Activated T-cell treated with anti-CD3 and anti-CD28 coated beads, Interleukin-2, amount 50 U/mL, for 72 hours (primary cell): Measurements from ENCODE around the gene SRRM3. TPM values are rescaled to one million over a fixed set of nuclear protein-coding genes. Genes with fewer than 3 reads are reported as not detected.
"Not testable (repeated sequence)": the region's sequence is repeated elsewhere in the genome, so short reads cannot be mapped to it uniquely, and the experiment has no call there.

Experiments
- ATAC-seq, 2 donors: fragments of 150-1000 bp; cut with Tn5 transposase; replicated peaks in 1 of 2; 2 replicates each; pipeline ENCODE4 v1.10.0; 2021; ENCODE audit warnings: moderate library complexity in 2 of 2, mild to moderate bottlenecking in 1 of 2
- DNase-seq, 2 donors: peaks; one replicate each; pipeline ENCODE4 v3.0.0; 2021 to 2022; ENCODE audit warnings: mixed read lengths in 1 of 2
- H3K27ac Mint-ChIP-seq: one replicate; pipeline ENCODE4 v1.8.0; 2022; ENCODE audit warnings: mild to moderate bottlenecking, moderate library complexity, mixed read lengths
- H3K27me3 Mint-ChIP-seq: one replicate; pipeline ENCODE4 v1.8.0; 2022; ENCODE audit warnings: low read depth, mixed read lengths
- H3K36me3 Mint-ChIP-seq, 2 donors: one replicate each; pipeline ENCODE4 v1.8.0; 2022; ENCODE audit warnings: mixed read lengths in 2 of 2, mild to moderate bottlenecking in 1 of 2; ENCODE audit not compliant: insufficient read depth in 2 of 2
- H3K4me1 Mint-ChIP-seq: one replicate; pipeline ENCODE4 v1.8.0; 2022; ENCODE audit warnings: low read depth, mixed read lengths
- H3K4me3 Mint-ChIP-seq, 2 donors: one replicate each; pipeline ENCODE4 v1.8.0; 2022; ENCODE audit warnings: mild to moderate bottlenecking in 2 of 2, mixed read lengths in 2 of 2, moderate library complexity in 2 of 2
- H3K9me3 Mint-ChIP-seq, 2 donors: one replicate each; pipeline ENCODE4 v1.8.0; 2022; ENCODE audit warnings: mixed read lengths in 2 of 2
- total RNA-seq, 2 donors: library from RNA; stranded (reverse); gene quantifications; one replicate each; pipeline ENCODE4 v1.2.3, GENCODE V29; 2022

The SRRM3 gene
- total RNA-seq, 2 donors from 2014 or later: 0.12 TPM; not detected in 1

GRCh38 chr7:76314042-76314721 lies 112.5 kb downstream of the SRRM3 start:
- ATAC-seq: peak; percentile 55 to 56
- Mint-ChIP-seq H3K27me3 (no peaks in the 10 kb centered on the region), H3K36me3 (peaks cover 0 to 2% of the 10 kb centered on the region in 2 donors), H3K27ac (peak overlapping the region; percentile 76), H3K9me3 (no peaks in the 10 kb centered on the region), H3K4me3 (peak overlapping the region; percentile 71 to 72), H3K4me1 (peaks cover 29% of the 10 kb centered on the region)
- peak; percentile 96 to 98 for DNase-seq

DNA sequence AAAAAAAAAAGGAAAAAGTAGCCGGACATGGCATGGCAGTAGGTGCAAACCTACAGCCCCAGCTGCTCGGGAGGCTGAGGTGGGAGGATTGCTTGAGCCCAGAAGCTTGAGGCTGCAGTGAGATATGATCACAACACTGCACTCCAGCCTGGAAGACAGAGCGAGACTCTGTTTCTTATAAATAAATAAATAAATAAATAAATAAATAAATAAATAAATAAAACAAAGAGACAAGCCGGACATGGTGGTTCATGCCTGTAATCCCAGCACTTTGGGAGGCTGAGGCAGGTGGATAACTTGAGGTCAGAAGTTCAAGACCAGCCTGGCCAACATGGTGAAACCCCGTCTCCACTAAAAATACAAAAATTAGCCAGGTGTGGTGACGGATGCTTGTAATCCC lies 113.0 kb downstream of the SRRM3 start:
- DNase-seq, H3K9me3 Mint-ChIP-seq, H3K27me3 Mint-ChIP-seq, ATAC-seq, H3K36me3 Mint-ChIP-seq, H3K4me3 Mint-ChIP-seq, H3K27ac Mint-ChIP-seq: not testable (repeated sequence)
- peaks cover 34% of the 10 kb centered on the region for H3K4me1 Mint-ChIP-seq

DNA sequence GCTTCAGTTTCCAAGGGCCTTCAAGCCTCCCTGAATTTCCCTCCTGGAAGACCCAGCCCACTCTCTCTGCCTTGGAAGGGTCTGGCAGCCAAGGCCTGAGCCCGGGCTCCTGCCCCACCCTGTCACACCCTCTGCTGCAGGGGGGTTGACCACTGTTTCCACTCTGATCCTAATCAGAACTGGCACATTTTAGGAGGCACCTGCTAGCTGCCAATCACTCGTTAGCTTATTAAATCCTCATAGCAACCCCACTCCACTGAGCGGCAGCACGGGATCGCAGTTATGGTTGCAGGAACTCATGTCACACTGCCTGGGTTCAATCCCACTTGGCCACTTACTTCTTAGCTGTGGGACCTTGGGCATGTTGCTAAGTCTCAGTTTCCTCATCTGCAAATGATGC lies 113.7 kb downstream of the SRRM3 start:
- Mint-ChIP-seq H3K27me3 (no peaks in the 10 kb centered on the region), H3K4me1 (peaks cover 38% of the 10 kb centered on the region), H3K36me3 (peaks cover 2% of the 10 kb centered on the region in 2 donors), H3K9me3 (no peaks in the 10 kb centered on the region), H3K4me3 (no peak overlapping the region), H3K27ac (peak overlapping the region; percentile 59)
- no peak for DNase-seq
- ATAC-seq: no peak

- no peak for ATAC-seq
- Mint-ChIP-seq H3K4me3 (peak overlapping the region; percentile 82 to 83), H3K9me3 (no peaks in the 10 kb centered on the region), H3K27ac (peak overlapping the region; percentile 48), H3K27me3 (no peaks in the 10 kb centered on the region), H3K4me1 (peaks cover 38% of the 10 kb centered on the region), H3K36me3 (peaks cover 2% of the 10 kb centered on the region in 2 donors)
- DNase-seq: no peak
Observed at GRCh38 chr7:76316984-76317781, 115.5 kb downstream of the SRRM3 start.

GRCh38 chr7:76317782-76318487 lies 116.2 kb downstream of the SRRM3 start:
- Mint-ChIP-seq H3K27ac (peak overlapping the region; percentile 82), H3K9me3 (no peaks in the 10 kb centered on the region), H3K4me1 (peaks cover 38% of the 10 kb centered on the region), H3K27me3 (no peaks in the 10 kb centered on the region), H3K36me3 (peaks cover 2% of the 10 kb centered on the region in 2 donors), H3K4me3 (peak overlapping the region; percentile 82 to 83)
- ATAC-seq (peak; percentile 91 to 92), DNase-seq (peak; percentile 97 to 98)

DNA sequence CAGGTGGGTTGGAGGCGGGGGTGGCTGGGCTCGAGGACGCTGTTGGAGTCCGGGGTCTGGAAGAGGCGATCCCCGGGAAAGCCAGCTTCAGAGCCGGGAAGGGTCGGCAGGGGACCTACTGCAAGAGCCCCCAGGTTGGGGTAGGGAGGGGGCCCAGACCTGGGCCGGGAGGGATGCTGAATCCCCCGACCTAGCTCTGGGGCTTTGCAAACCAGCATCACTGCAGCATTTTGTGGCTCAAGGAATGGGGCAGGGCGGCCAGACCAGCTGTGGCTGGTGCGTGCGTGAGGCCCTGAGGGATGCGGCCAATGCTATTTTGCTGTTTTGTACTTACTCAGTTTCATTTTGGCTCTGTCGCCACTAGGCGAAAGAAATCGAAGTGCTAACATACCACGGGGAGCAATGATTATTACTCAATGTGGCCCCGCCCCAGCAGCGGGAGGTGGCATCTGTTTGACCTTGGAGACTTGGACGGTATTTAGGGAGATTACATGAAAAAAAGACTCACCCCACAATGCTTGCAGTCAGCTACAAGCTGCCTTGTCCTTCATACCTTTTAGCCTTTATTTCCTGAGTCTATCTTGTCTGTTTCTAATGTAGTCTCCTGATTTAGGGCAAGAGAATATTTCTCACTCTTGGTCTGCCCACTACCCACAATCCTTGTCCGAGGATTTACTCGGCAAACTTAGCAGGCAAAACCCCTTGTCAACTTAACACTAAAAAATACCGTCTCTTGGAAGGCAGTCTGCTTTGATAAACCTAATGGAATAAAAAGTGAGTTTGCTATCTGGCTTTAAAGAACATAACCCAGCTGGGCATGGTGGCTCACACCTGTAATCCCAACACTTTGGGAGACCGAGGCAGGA lies 117.0 kb downstream of the SRRM3 start:
- H3K27me3 Mint-ChIP-seq: no peaks in the 10 kb centered on the region
- H3K36me3 Mint-ChIP-seq: peaks cover 2% of the 10 kb centered on the region in 2 donors
- H3K4me1 Mint-ChIP-seq: peaks cover 36% of the 10 kb centered on the region
- no peaks in the 10 kb centered on the region for H3K9me3 Mint-ChIP-seq
- H3K27ac Mint-ChIP-seq: peak overlapping the region; percentile 82
- peak overlapping the region; percentile 82 to 83 for H3K4me3 Mint-ChIP-seq
- DNase-seq (peak; percentile 81), ATAC-seq (peak; percentile 55 to 58)

GRCh38 chr7:76325092-76325491 lies 123.4 kb downstream of the SRRM3 start:
- Mint-ChIP-seq H3K9me3 (no peaks in the 10 kb centered on the region), H3K36me3 (peaks cover 9 to 19% of the 10 kb centered on the region in 2 donors), H3K4me1 (peaks cover 21% of the 10 kb centered on the region), H3K27me3 (no peaks in the 10 kb centered on the region), H3K27ac (no peak overlapping the region), H3K4me3 (no peak overlapping the region)
- no peak for DNase-seq
- ATAC-seq: no peak

DNA sequence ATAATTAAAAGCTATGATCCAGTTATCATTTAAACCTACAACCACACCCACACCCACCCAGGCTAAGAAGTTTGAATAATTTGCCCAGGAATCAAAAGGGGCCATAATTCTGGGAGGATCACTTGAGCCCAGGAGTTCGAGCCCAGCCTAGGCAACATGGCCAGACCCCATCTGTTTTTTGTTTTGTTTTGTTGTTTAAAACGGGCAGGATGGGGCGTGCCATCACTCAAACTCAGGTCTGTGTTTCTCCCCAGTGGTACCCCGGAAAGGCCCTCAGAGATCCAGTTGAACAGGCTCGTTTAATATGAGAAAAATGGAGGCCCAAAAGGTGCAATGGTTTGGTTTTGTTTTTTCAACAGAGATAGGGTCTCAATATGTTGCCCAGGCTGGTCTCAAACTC lies 124.1 kb downstream of the SRRM3 start:
- Mint-ChIP-seq H3K36me3 (peaks cover 9 to 18% of the 10 kb centered on the region in 2 donors), H3K4me3 (no peak overlapping the region), H3K27me3 (no peaks in the 10 kb centered on the region), H3K27ac (no peak overlapping the region), H3K9me3 (no peaks in the 10 kb centered on the region), H3K4me1 (peaks cover 26% of the 10 kb centered on the region)
- DNase-seq: no peak
- ATAC-seq: no peak

GRCh38 chr7:76326646-76327233 lies 125.0 kb downstream of the SRRM3 start:
- Mint-ChIP-seq H3K9me3 (no peaks in the 10 kb centered on the region), H3K36me3 (peaks cover 9 to 18% of the 10 kb centered on the region in 2 donors), H3K27ac (no peak overlapping the region), H3K4me3 (no peak overlapping the region), H3K27me3 (no peaks in the 10 kb centered on the region), H3K4me1 (peaks cover 26% of the 10 kb centered on the region)
- ATAC-seq (no peak), DNase-seq (no peak)

GRCh38 chr7:76327610-76328009 lies 125.9 kb downstream of the SRRM3 start:
- H3K27ac Mint-ChIP-seq: peak overlapping the region; percentile 74
- no peaks in the 10 kb centered on the region for H3K9me3 Mint-ChIP-seq
- no peak overlapping the region for H3K4me3 Mint-ChIP-seq
- no peaks in the 10 kb centered on the region for H3K27me3 Mint-ChIP-seq
- DNase-seq: no peak
- ATAC-seq: peak; percentile 77 to 83
- H3K36me3 Mint-ChIP-seq: peaks cover 9 to 18% of the 10 kb centered on the region in 2 donors
- peaks cover 26% of the 10 kb centered on the region for H3K4me1 Mint-ChIP-seq

- Mint-ChIP-seq H3K27me3 (no peaks in the 10 kb centered on the region), H3K36me3 (peaks cover 9 to 18% of the 10 kb centered on the region in 2 donors), H3K27ac (peak overlapping the region; percentile 74), H3K9me3 (no peaks in the 10 kb centered on the region), H3K4me3 (no peak overlapping the region), H3K4me1 (peaks cover 28% of the 10 kb centered on the region)
- ATAC-seq (no peak), DNase-seq (no peak)
Observed at GRCh38 chr7:76328389-76328788, 126.7 kb downstream of the SRRM3 start.

GRCh38 chr7:76329479-76329878 lies 127.8 kb downstream of the SRRM3 start:
- Mint-ChIP-seq H3K36me3 (peaks cover 9 to 21% of the 10 kb centered on the region in 2 donors), H3K4me1 (peaks cover 33% of the 10 kb centered on the region), H3K27ac (no peak overlapping the region), H3K4me3 (no peak overlapping the region), H3K27me3 (no peaks in the 10 kb centered on the region), H3K9me3 (no peaks in the 10 kb centered on the region)
- ATAC-seq: no peak
- DNase-seq: no peak
